GM23248 (cell line): Measurements from ENCODE around the gene UBXN10. TPM values are rescaled to one million over a fixed set of nuclear protein-coding genes. Genes with fewer than 3 reads are reported as not detected.

Experiments
- DNase-seq: peaks from one replicate; pipeline ENCODE4 v3.0.0-alpha.2; 2015
- H2AFZ ChIP-seq: fragments of 200-600 bp; sonication (generic); 2 replicates; pipeline ENCODE4 v1.6.1; 2016; ENCODE audit warnings: antibody characterized with exemption
- H3F3A ChIP-seq: fragments of 200-600 bp; sonication (generic); 2 replicates; pipeline ENCODE4 v1.6.1; 2016; ENCODE audit warnings: mild to moderate bottlenecking, antibody characterized with exemption, mixed run types; ENCODE audit not compliant: insufficient read depth
- H3K27ac ChIP-seq: fragments of 200-600 bp; sonication (generic); 2 replicates; pipeline ENCODE4 v1.5.1; 2016; ENCODE audit warnings: mild to moderate bottlenecking
- H3K27me3 ChIP-seq: fragments of 200-600 bp; sonication (generic); replicated peaks from 2 replicates; pipeline ENCODE4 v1.6.1; 2016; ENCODE audit warnings: mild to moderate bottlenecking; ENCODE audit not compliant: insufficient read depth
- H3K36me3 ChIP-seq: fragments of 200-600 bp; sonication (generic); 2 replicates; pipeline ENCODE4 v1.6.1; 2016; ENCODE audit warnings: low read depth, mild to moderate bottlenecking
- H3K4me1 ChIP-seq: fragments of 200-600 bp; sonication (generic); 2 replicates; pipeline ENCODE4 v1.6.1; 2016; ENCODE audit warnings: mild to moderate bottlenecking; ENCODE audit not compliant: insufficient read depth
- H3K4me2 ChIP-seq: fragments of 200-600 bp; sonication (generic); one replicate; pipeline ENCODE4 v1.6.1; 2016; ENCODE audit warnings: mild to moderate bottlenecking; ENCODE audit not compliant: unreplicated experiment
- H3K4me3 ChIP-seq: fragments of 200-600 bp; sonication (generic); 2 replicates; pipeline ENCODE4 v1.5.1; 2016; ENCODE audit warnings: mild to moderate bottlenecking
- H3K79me2 ChIP-seq: fragments of 200-600 bp; sonication (generic); 2 replicates; pipeline ENCODE4 v1.6.1; 2016; ENCODE audit warnings: mild to moderate bottlenecking; ENCODE audit not compliant: insufficient read depth
- H3K9ac ChIP-seq: fragments of 200-600 bp; sonication (generic); 2 replicates; pipeline ENCODE4 v1.6.1; 2016; ENCODE audit warnings: mild to moderate bottlenecking
- H3K9me2 ChIP-seq: fragments of 200-600 bp; sonication (generic); 2 replicates; pipeline ENCODE4 v1.6.1; 2016; ENCODE audit warnings: mixed run types, mild to moderate bottlenecking, moderate library complexity; ENCODE audit not compliant: insufficient read depth
- H3K9me3 ChIP-seq: fragments of 200-600 bp; sonication (generic); one replicate; pipeline ENCODE4 v1.6.1; 2017; ENCODE audit warnings: low read depth
- H4K20me1 ChIP-seq: fragments of 200-600 bp; sonication (generic); 2 replicates; pipeline ENCODE4 v1.6.0; 2016; ENCODE audit not compliant: insufficient read depth
- EZH2 ChIP-seq: fragments of 200-600 bp; sonication (generic); IDR thresholded peaks from 2 replicates; pipeline ENCODE4 v1.6.1; 2018; ENCODE audit warnings: antibody characterized with exemption, mild to moderate bottlenecking; ENCODE audit not compliant: insufficient read depth, poor library complexity, severe bottlenecking
- EZH2phosphoT487 ChIP-seq: fragments of 200-600 bp; sonication (generic); IDR thresholded peaks from 2 replicates; pipeline ENCODE4 v1.6.1; 2018; ENCODE audit warnings: antibody characterized with exemption, moderate library complexity, mild to moderate bottlenecking, low read depth; ENCODE audit not compliant: insufficient read depth
- WGBS, 2 experiments: methylation state at CpG; one replicate each; pipeline ENCODE4 v1.1.6; 2015 to 2017; ENCODE audit warnings: low lambda C conversion rate in 2 of 2, low coverage in 1 of 2; ENCODE audit errors: missing lambda C conversion rate in 2 of 2; 5-methylcytosine and 5-hydroxymethylcytosine counted together
- in situ Hi-C: fragments of 300-500 bp; cut with MboI; formaldehyde crosslinking; loops from 2 replicates; pipeline ENCODE4 v1.15.0; 2020
- polyA plus RNA-seq: library from polyadenylated mRNA; unstranded; fragments of >200 nt; fragmentation: Nextera tagmentation; extraction: Ambion mirVana; gene quantifications from 2 replicates; pipeline ENCODE4 v1.2.1, GENCODE V29; 2016
- total RNA-seq: library from RNA; depleted of rRNA; stranded (reverse); fragments of >200 nt; shearing (Covaris generic); gene quantifications from 2 replicates; pipeline ENCODE4 v1.2.3, GENCODE V29; 2014; rRNA removed

UBXN10 gene, protein sequence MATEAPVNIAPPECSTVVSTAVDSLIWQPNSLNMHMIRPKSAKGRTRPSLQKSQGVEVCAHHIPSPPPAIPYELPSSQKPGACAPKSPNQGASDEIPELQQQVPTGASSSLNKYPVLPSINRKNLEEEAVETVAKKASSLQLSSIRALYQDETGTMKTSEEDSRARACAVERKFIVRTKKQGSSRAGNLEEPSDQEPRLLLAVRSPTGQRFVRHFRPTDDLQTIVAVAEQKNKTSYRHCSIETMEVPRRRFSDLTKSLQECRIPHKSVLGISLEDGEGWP
- total RNA-seq (0.11 TPM in 1 of 2 replicates, not detected in the other), polyA plus RNA-seq (not detected in 2 replicates)

DNA sequence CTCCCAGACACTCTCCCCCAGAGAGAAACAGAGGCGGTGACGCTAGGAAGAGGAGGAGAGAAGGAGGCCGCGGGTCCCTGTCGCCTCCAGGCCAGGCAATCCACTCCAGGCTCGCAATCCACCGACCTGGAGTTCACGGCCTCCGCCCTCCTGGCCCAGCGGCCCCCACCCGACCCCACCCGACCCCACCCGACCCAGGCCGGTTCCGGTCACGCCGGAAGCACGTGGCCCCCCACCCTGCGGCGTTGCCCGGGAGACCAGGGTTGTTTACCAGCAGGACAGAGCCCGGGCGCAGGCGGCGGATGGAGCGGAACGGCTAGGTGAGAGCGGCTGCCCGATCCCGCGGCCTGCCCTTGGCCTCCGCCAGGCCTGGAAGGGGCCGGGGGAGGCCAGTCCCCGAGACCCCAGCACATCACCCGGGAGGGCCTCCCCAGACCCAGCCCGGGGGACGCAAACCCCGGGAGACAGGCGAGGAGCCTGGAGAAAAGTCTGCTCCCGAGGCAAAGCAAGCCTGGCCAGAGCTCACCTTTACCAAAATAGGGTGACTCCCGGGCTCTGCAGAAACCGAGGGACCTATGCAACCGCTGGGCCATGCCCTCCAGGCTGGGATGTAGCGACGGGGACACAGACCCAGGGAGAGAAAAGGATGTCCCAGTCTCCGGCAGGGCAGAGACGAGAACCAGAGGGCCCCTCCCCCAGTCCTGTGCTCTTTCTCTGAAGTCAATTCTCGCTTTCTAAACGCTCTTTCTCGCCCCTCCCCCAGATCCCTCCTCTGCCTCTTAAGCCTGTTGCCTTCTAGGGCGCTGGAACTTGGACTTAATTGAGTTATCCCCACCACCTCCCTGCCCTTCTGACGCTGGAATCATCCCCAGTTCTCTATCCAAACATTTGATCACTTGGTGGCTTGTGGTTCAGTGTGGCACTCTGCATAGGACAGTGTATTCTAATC is at the start of gene UBXN10, which contains the start of gene PLA2G2C:
Gene UBXN10 (plus strand): TSS at position 263 of the 949 bp plus-strand sequence. CDS start 4,466 bp downstream, outside the sequence.
Gene PLA2G2C (minus strand): TSS at position 685 of the 949 bp plus-strand sequence. CDS start 9,155 bp downstream, outside the sequence.
- Histone ChIP-seq H3K4me3 (peak within 1 kb of the TSS; percentile 47), H3K9me3 (no peaks in the 10 kb centered on the region), H3K36me3 (no peaks in the 10 kb centered on the region), H4K20me1 (no peaks in the 10 kb centered on the region), H2AFZ (peak within 1 kb of the TSS; percentile 58; the same call in 1 of the 2 replicates), H3K79me2 (no peaks in the 10 kb centered on the region), H3K4me2 (no peak within 1 kb of the TSS), H3K4me1 (no peaks in the 10 kb centered on the region), H3F3A (no peaks in the 10 kb centered on the region), H3K9me2 (no peaks in the 10 kb centered on the region), H3K9ac (0 out of 2 replicates have a peak within 1 kb of the TSS, but pooled peaks have one; percentile 36), H3K27ac (no peak within 1 kb of the TSS), H3K27me3 (peaks cover 80% of the 10 kb centered on the region)
- WGBS, 2 experiments: 6% methylated on average over 30 to 36 of the region's 52 CpGs
- in situ Hi-C loops: no loop called here
- DNase-seq: peak; percentile 23
- no peak for TF ChIP-seq EZH2phosphoT487
- no peak for TF ChIP-seq EZH2

DNA sequence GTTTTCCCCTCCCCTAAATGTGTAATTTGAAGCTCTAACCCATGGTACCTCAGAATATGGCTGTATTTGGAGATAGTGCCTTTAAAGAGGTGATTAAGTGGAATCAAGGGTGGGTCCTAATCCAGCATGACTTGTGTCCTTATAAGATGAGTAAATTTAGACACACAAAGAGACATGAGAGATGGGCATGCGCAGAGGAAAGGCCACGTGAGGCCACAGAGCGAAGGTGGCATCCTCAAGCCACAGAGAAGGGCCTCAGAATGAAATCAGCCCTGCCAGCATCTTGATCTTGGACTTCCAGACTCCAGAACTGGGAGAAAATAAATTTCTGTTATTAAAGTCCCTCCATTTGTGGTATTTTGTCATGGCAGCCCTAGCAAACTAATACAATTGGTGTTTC is 49.6 kb upstream of the UBXN10 start:
- H3K4me1 ChIP-seq: no peaks in the 10 kb centered on the region
- no peaks in the 10 kb centered on the region for H3K79me2 ChIP-seq
- WGBS, 2 experiments: 74 to 80% methylated on average over 3 of the region's 3 CpGs
- no peak overlapping the region for H3K4me2 ChIP-seq
- H3K36me3 ChIP-seq: no peaks in the 10 kb centered on the region
- no peak overlapping the region for H2AFZ ChIP-seq
- H3K27ac ChIP-seq: no peak overlapping the region
- no peaks in the 10 kb centered on the region for H3K9me3 ChIP-seq
- no peak overlapping the region for H3K9ac ChIP-seq
- H3K9me2 ChIP-seq: no peaks in the 10 kb centered on the region
- DNase-seq: no peak
- in situ Hi-C loops: no loop called here
- no peak for TF ChIP-seq EZH2
- no peak for TF ChIP-seq EZH2phosphoT487
- H4K20me1 ChIP-seq: no peaks in the 10 kb centered on the region
- no peaks in the 10 kb centered on the region for H3F3A ChIP-seq
- no peak overlapping the region for H3K4me3 ChIP-seq
- H3K27me3 ChIP-seq: no peaks in the 10 kb centered on the region

DNA sequence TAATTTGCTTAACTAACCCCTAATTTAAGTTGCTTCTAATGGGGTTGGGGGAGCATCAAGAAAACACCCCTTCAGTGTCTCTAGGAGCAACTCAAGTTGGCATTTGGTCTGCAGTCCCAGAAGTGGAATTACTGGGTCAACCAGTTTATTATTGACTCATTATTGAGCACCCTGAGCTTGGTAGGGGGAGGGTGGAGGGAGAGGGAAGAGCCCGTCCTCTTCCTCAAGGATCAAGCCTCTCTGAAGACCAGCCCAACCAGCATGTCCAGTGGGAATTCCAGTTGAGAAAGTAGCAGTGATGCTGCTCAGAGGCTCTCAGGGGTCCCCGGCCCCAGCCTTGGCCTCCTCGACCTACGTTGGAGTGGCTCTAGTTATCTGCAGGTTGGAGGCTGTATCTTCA is 48.8 kb upstream of the UBXN10 start:
- Histone ChIP-seq H3K9me3 (no peaks in the 10 kb centered on the region), H3K4me3 (no peak overlapping the region), H3K27me3 (no peaks in the 10 kb centered on the region), H3K9me2 (no peaks in the 10 kb centered on the region), H3K4me2 (no peak overlapping the region), H3K36me3 (no peaks in the 10 kb centered on the region), H3K9ac (no peak overlapping the region), H2AFZ (no peak overlapping the region), H3K4me1 (no peaks in the 10 kb centered on the region), H4K20me1 (no peaks in the 10 kb centered on the region), H3K27ac (no peak overlapping the region), H3K79me2 (no peaks in the 10 kb centered on the region), H3F3A (no peaks in the 10 kb centered on the region)
- no peak for TF ChIP-seq EZH2phosphoT487
- no peak for TF ChIP-seq EZH2
- DNase-seq: no peak
- in situ Hi-C loops: no loop called here
- WGBS, 2 experiments: 75 to 87% methylated on average over 4 of the region's 4 CpGs

DNA sequence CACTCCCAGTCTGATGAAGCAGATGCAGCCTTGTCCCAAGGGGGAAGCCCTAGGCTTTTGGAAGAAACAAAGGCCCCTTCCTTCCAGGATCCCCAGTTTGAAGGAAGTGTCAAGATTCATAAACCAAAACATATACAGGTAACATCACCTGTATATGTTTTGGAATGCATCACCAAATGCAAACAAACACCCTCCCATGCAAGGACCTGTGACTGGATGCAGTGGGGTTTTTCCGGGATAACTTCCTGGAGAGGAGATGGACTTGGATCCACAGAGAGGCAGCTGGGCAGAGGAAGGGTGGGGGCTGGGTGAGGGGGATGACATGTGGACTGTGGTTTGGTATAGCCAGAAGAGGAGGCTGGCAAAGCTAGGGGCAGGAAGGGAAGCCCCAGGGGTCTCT is 48.3 kb upstream of the UBXN10 start:
- Histone ChIP-seq H3F3A (no peaks in the 10 kb centered on the region), H2AFZ (no peak overlapping the region), H3K27me3 (no peaks in the 10 kb centered on the region), H3K4me1 (no peaks in the 10 kb centered on the region), H3K4me2 (no peak overlapping the region), H3K4me3 (no peak overlapping the region), H3K79me2 (no peaks in the 10 kb centered on the region), H3K9ac (no peak overlapping the region), H3K36me3 (no peaks in the 10 kb centered on the region), H3K9me3 (no peaks in the 10 kb centered on the region), H4K20me1 (no peaks in the 10 kb centered on the region), H3K27ac (no peak overlapping the region), H3K9me2 (no peaks in the 10 kb centered on the region)
- DNase-seq: no peak
- 48 to 54% methylated on average over 1 of the region's 1 CpG for WGBS, 2 experiments
- in situ Hi-C loops: no loop called here
- TF ChIP-seq EZH2: no peak
- TF ChIP-seq EZH2phosphoT487: no peak
